OCI-LY7 (cell line): ENCODE results near the gene UBE2S. TPM values are rescaled to one million over a fixed set of nuclear protein-coding genes. Genes with fewer than 3 reads are reported as not detected.

Experiments
- BruUV-seq: library from RNA; stranded (reverse); fragments of 400-500 nt; replicated peaks from 2 replicates; lab custom pipeline; 2021; lab: Mats Ljungman, UMichigan
- CTCF ChIA-PET: fragments of 300-600 bp; sonication (Branson Sonifier 250); formaldehyde crosslinking; loops from one replicate; lab custom pipeline; 2022; ENCODE audit warnings: antibody characterized with exemption; ENCODE audit not compliant: unreplicated experiment; lab: Charles Lee
- POLR2A ChIA-PET: fragments of 300-600 bp; sonication (Branson Sonifier 250); formaldehyde crosslinking; loops from one replicate; lab custom pipeline; 2022; ENCODE audit warnings: antibody characterized with exemption; lab: Charles Lee
- DNase-seq: peaks from one replicate; pipeline ENCODE4 v3.0.0-alpha.2; 2015; ENCODE audit warnings: low spot score
- H2AFZ ChIP-seq: fragments of 200-600 bp; sonication (generic), shearing (Covaris generic); 2 replicates; pipeline ENCODE4 v1.6.1; 2014; ENCODE audit warnings: mild to moderate bottlenecking, antibody characterized with exemption, low read length, moderate library complexity
- H3K27ac ChIP-seq: fragments of 200-600 bp; sonication (generic); 2 replicates; pipeline ENCODE4 v1.5.1; 2014; ENCODE audit warnings: mixed run types, low read depth, mild to moderate bottlenecking, moderate library complexity, low read length, inconsistent platforms; ENCODE audit not compliant: poor library complexity, severe bottlenecking
- H3K36me3 ChIP-seq: fragments of 200-600 bp; sonication (generic); 2 replicates; pipeline ENCODE4 v1.6.1; 2014; ENCODE audit warnings: mild to moderate bottlenecking, antibody characterized with exemption, low read length, moderate library complexity, mixed read lengths; ENCODE audit not compliant: insufficient read depth
- H3K4me1 ChIP-seq: fragments of 200-600 bp; sonication (generic); 2 replicates; pipeline ENCODE4 v1.5.1; 2014; ENCODE audit warnings: mild to moderate bottlenecking, low read length; ENCODE audit not compliant: insufficient read depth, poor library complexity, severe bottlenecking
- H3K4me2 ChIP-seq: fragments of 200-600 bp; sonication (generic); 2 replicates; pipeline ENCODE4 v1.6.1; 2014; ENCODE audit warnings: mild to moderate bottlenecking, low read length
- H3K4me3 ChIP-seq: fragments of 200-600 bp; sonication (generic); 2 replicates; pipeline ENCODE4 v1.5.1; 2014; ENCODE audit warnings: mild to moderate bottlenecking, low read depth, low read length; ENCODE audit not compliant: poor library complexity, severe bottlenecking
- H3K79me2 ChIP-seq: fragments of 200-600 bp; sonication (generic); 2 replicates; pipeline ENCODE4 v1.6.1; 2016; ENCODE audit warnings: low read depth, mild to moderate bottlenecking, low read length, moderate library complexity, mixed read lengths; ENCODE audit not compliant: insufficient read depth
- H3K9me2 ChIP-seq: fragments of 200-600 bp; sonication (generic); 2 replicates; pipeline ENCODE4 v1.6.1; 2016; ENCODE audit warnings: mild to moderate bottlenecking, low read length, mixed read lengths; ENCODE audit not compliant: insufficient read depth
- H3K9me3 ChIP-seq: fragments of 200-600 bp; sonication (generic); 2 replicates; pipeline ENCODE4 v1.6.1; 2014; ENCODE audit warnings: mild to moderate bottlenecking, mixed run types, low read length, mixed read lengths
- H4K20me1 ChIP-seq: fragments of 200-600 bp; sonication (generic); 2 replicates; pipeline ENCODE4 v1.6.1; 2014; ENCODE audit warnings: mild to moderate bottlenecking, antibody characterized with exemption, low read length, moderate library complexity, mixed read lengths; ENCODE audit not compliant: insufficient read depth
- CTCF ChIP-seq: fragments of 200-600 bp; sonication (generic); conservative IDR thresholded peaks from 2 replicates; pipeline ENCODE4 v1.5.1; 2014; ENCODE audit warnings: mild to moderate bottlenecking, antibody characterized with exemption, low read length, moderate library complexity, mixed read lengths
- EZH2phosphoT487 ChIP-seq: fragments of 200-600 bp; sonication (generic); IDR thresholded peaks from 2 replicates; pipeline ENCODE4 v1.6.1; 2018; ENCODE audit warnings: low read depth, borderline replicate concordance, mild to moderate bottlenecking, mixed run types, antibody characterized with exemption, low read length, moderate library complexity, mixed read lengths
- intact Hi-C: fragments of 100-400 bp; cut with micrococcal nuclease; formaldehyde crosslinking; loops from one replicate; pipeline ENCODE4 v1.10.0; 2022; ENCODE audit not compliant: unreplicated experiment
- total RNA-seq, 2 experiments: library from RNA; depleted of rRNA in 1 of 2; stranded (reverse); fragments of >200 nt in 1 of 2; shearing (Covaris generic) in 1 of 2; gene quantifications; 2 replicates each; pipeline ENCODE4 v1.2.3, GENCODE V29; 2014 to 2022

UBE2S gene
- total RNA-seq, 2 experiments from 2014 or later, result 285 to 682 TPM

GRCh38 chr19:55441692-55442321 lies 34.2 kb upstream of the UBE2S start:
- no peaks in the 10 kb centered on the region for H4K20me1 ChIP-seq
- no peak overlapping the region for H3K4me3 ChIP-seq
- no peaks in the 10 kb centered on the region for H3K36me3 ChIP-seq
- H3K9me2 ChIP-seq, result no peaks in the 10 kb centered on the region
- ChIA-PET POLR2A (no interaction called here), CTCF (no interaction called here)
- no peaks in the 10 kb centered on the region for H3K4me1 ChIP-seq
- TF ChIP-seq EZH2phosphoT487 (0 out of 2 replicates have a peak, but pooled peaks have one; percentile 68), CTCF (no peak)
- no peaks in the 10 kb centered on the region for H3K9me3 ChIP-seq
- no peak overlapping the region for H3K4me2 ChIP-seq
- H3K79me2 ChIP-seq, result no peaks in the 10 kb centered on the region
- H3K27ac ChIP-seq, result no peak overlapping the region
- intact Hi-C loops, result no loop called here
- no peak for DNase-seq
- H2AFZ ChIP-seq, result no peak overlapping the region
- BruUV-seq, result no TSS peak

GRCh38 chr19:55441319-55441691 lies 33.7 kb upstream of the UBE2S start:
- DNase-seq, result no peak
- H4K20me1 ChIP-seq, result no peaks in the 10 kb centered on the region
- no peak for TF ChIP-seq EZH2phosphoT487
- TF ChIP-seq CTCF, result no peak
- no peak overlapping the region for H3K4me3 ChIP-seq
- no peak overlapping the region for H3K27ac ChIP-seq
- H3K4me2 ChIP-seq, result no peak overlapping the region
- ChIA-PET CTCF (no interaction called here), POLR2A (no interaction called here)
- intact Hi-C loops, result no loop called here
- no peaks in the 10 kb centered on the region for H3K79me2 ChIP-seq
- no TSS peak for BruUV-seq
- H3K9me2 ChIP-seq, result no peaks in the 10 kb centered on the region
- H3K9me3 ChIP-seq, result no peaks in the 10 kb centered on the region
- no peaks in the 10 kb centered on the region for H3K4me1 ChIP-seq
- H2AFZ ChIP-seq, result no peak overlapping the region
- H3K36me3 ChIP-seq, result no peaks in the 10 kb centered on the region

GRCh38 chr19:55440411-55441105 lies 33.0 kb upstream of the UBE2S start:
- H2AFZ ChIP-seq, result no peak overlapping the region
- H3K9me2 ChIP-seq, result no peaks in the 10 kb centered on the region
- H4K20me1 ChIP-seq, result no peaks in the 10 kb centered on the region
- no peak for DNase-seq
- no peaks in the 10 kb centered on the region for H3K36me3 ChIP-seq
- intact Hi-C loops, result no loop called here
- no peak overlapping the region for H3K4me3 ChIP-seq
- ChIA-PET CTCF (no interaction called here), POLR2A (no interaction called here)
- H3K79me2 ChIP-seq, result no peaks in the 10 kb centered on the region
- no peaks in the 10 kb centered on the region for H3K9me3 ChIP-seq
- no peak for TF ChIP-seq CTCF
- no peak for TF ChIP-seq EZH2phosphoT487
- no peak overlapping the region for H3K27ac ChIP-seq
- no TSS peak for BruUV-seq
- H3K4me2 ChIP-seq, result no peak overlapping the region
- H3K4me1 ChIP-seq, result no peaks in the 10 kb centered on the region
